Breast epithelium (tissue), 4 donors: Measurements from ENCODE around the gene CPXM1. TPM values are rescaled to one million over a fixed set of nuclear protein-coding genes. Genes with fewer than 3 reads are reported as not detected.
A peak's percentile ranks its signal among the peaks of the same experiment; 100 is the strongest.

Experiments used
- DNase-seq, 2 donors: peaks; one replicate each; pipeline ENCODE4 v3.0.0-alpha.2; 2019; ENCODE audit warnings: low spot score in 2 of 2
- H3K27ac ChIP-seq, 2 donors: fragments of 200-600 bp; sonication (generic) in 1 of 2; one replicate each; pipeline ENCODE4 v1.5.1; 2016 to 2019; ENCODE audit warnings: mild to moderate bottlenecking in 1 of 2
- H3K27me3 ChIP-seq, 2 donors: fragments of 200-600 bp; sonication (generic) in 1 of 2; one replicate each; pipeline versions ENCODE4 v1.5.1 to v1.6.0; 2017 to 2019; ENCODE audit warnings: control low read depth in 1 of 2, mild to moderate bottlenecking in 1 of 2
- H3K36me3 ChIP-seq: fragments of 200-600 bp; one replicate; pipeline ENCODE4 v1.5.1; 2019
- H3K4me1 ChIP-seq, 2 donors: fragments of 200-600 bp; sonication (generic); one replicate each; pipeline ENCODE4 v1.5.1; 2016 to 2019; ENCODE audit warnings: control low read depth in 1 of 2
- H3K4me3 ChIP-seq, 3 donors: fragments of 200-600 bp; sonication (generic); 1 replicate in 2 of 3; 2 replicates in 1 of 3; pipeline ENCODE4 v1.5.1; 2016 to 2019; ENCODE audit warnings: mild to moderate bottlenecking in 3 of 3, moderate library complexity in 2 of 3
- H3K9me3 ChIP-seq, 2 donors: fragments of 200-600 bp; sonication (generic) in 1 of 2; one replicate each; pipeline ENCODE4 v1.5.1; 2016 to 2019; ENCODE audit warnings: control low read depth in 1 of 2
- POLR2A ChIP-seq: fragments of 450-650 bp; IDR thresholded peaks from one replicate; pipeline ENCODE4 v1.6.1; 2016; ENCODE audit warnings: antibody characterized with exemption, mild to moderate bottlenecking, moderate library complexity
- POLR2AphosphoS5 ChIP-seq, 3 donors: sonication (generic); formaldehyde crosslinking; IDR thresholded peaks; one replicate each; pipeline ENCODE4 v1.6.1; 2017; ENCODE audit warnings: antibody characterized with exemption in 3 of 3
- intact Hi-C: fragments of 100-400 bp; cut with DNase I; formaldehyde crosslinking; loops from one replicate; pipeline ENCODE4 v1.15.1; 2023; ENCODE audit warnings: low total_unique reads
- total RNA-seq, 3 donors: library from RNA; depleted of rRNA; stranded (reverse); fragments of >200 nt; gene quantifications; one replicate each; pipeline ENCODE4 v1.1.0, GENCODE V29; 2016
- TF ChIP-seq, protein P1 (sequence below), 3 donors: fragments of 450-650 bp; IDR thresholded peaks; one replicate each; pipeline ENCODE4 v1.5.1; 2016 to 2017; ENCODE audit warnings: antibody characterized with exemption in 3 of 3, mild to moderate bottlenecking in 3 of 3, moderate library complexity in 3 of 3

CPXM1 gene
- total RNA-seq, 3 donors from 2014 or later: 23.1 to 45.4 (median 28.5) TPM

DNA sequence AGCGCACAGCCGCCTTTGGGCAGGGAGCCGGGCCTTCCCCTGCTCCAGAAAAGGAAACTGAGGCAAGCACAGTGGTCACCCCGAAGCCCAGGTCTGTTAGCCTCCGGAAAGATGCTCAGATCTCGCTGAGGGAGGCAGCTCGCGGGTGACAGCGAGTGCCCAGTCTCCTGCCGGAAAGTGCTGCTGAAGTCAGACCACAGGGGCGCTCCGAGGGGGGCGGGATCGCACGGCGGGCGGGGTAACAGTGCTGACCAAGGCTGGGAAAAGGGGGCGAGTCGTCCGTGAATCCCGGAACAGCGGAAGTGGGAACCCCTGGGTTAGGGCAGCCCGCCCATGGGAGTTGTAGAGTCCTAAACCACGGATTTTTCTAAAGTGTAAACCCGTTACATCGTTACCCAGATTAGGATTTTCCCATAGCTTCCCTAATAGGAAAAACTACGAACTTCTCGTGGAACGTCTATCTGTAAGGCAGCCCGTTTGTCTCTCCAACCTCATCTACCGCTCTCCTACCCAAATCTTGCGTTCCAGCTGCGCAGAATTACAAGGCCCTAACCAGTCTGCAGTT is 40.6 kb upstream of the CPXM1 start:
- H3K4me3 ChIP-seq: peak overlapping the region; percentile 73 to 89 (median 75)
- intact Hi-C loops: no loop called here

DNA sequence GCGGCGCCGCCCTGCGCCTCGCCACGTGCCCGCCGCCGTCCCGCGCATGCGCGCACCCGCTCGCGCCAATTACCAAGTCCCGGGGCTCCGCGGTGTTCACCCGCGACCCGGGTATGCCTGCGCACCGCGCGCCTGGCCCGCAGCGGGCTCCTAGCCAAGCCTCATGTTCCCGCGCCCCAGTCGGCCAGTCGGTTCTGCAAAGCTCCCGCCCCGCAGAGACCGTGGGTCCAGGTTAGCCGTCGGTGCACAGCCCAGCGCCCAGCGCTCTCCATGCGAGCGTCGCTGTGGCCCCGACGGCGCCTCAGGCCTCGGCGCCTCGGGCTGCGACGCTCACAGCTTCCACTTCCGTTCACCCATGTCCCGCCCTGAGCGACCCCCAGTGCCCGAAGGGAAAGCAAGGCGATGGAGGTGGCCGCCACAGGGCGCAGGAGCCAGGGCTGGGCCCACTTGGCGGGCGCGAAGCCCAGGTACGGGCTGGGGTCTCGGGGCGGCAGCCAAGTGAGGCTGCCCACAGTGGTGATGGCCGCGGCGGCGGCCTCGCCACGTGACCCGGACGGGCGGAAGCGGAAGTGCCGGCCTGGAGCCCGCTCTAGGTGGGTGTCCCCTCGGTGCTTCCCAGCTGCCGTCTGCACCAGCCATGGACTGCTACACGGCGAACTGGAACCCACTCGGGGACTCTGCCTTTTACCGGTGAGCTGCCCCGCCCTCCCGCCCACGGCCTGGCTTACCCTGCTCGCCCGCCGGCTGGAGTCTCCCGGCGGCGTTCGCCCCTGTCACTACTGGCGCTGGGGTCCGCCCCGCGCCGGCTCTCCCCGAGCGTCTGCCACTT is 39.9 kb upstream of the CPXM1 start, which contains the start of the genes PCED1A and VPS16:
PCED1A (minus strand) TSS at position 518 of the 829 bp plus-strand sequence. CDS start 743 bp downstream, outside the sequence.
VPS16 (plus strand) TSS at position 608 of the 829 bp plus-strand sequence; CDS start at position 638, 30 bp downstream.
- no peaks in the 10 kb centered on the region for H3K36me3 ChIP-seq
- peak within 1 kb of the TSS; percentile 91 to 94 for H3K27ac ChIP-seq
- no peaks in the 10 kb centered on the region for H3K9me3 ChIP-seq
- TF ChIP-seq, protein P1, sequence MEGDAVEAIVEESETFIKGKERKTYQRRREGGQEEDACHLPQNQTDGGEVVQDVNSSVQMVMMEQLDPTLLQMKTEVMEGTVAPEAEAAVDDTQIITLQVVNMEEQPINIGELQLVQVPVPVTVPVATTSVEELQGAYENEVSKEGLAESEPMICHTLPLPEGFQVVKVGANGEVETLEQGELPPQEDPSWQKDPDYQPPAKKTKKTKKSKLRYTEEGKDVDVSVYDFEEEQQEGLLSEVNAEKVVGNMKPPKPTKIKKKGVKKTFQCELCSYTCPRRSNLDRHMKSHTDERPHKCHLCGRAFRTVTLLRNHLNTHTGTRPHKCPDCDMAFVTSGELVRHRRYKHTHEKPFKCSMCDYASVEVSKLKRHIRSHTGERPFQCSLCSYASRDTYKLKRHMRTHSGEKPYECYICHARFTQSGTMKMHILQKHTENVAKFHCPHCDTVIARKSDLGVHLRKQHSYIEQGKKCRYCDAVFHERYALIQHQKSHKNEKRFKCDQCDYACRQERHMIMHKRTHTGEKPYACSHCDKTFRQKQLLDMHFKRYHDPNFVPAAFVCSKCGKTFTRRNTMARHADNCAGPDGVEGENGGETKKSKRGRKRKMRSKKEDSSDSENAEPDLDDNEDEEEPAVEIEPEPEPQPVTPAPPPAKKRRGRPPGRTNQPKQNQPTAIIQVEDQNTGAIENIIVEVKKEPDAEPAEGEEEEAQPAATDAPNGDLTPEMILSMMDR (IDR thresholded peaks at IDR 0.05): peak in 1 of 3 donors; percentile 8
- TF ChIP-seq POLR2AphosphoS5 (IDR thresholded peaks at IDR 0.05) (peak; percentile 67 to 82 (median 73)), POLR2A (no peak)
- peak; percentile 75 to 81 for DNase-seq
- peaks cover 0 to 4% of the 10 kb centered on the region in 2 donors for H3K4me1 ChIP-seq
- H3K4me3 ChIP-seq: peak within 1 kb of the TSS; percentile 73 to 89 (median 75)
- no peaks in the 10 kb centered on the region for H3K27me3 ChIP-seq
- intact Hi-C loops: no loop called here

More for the DNA sequence above, 40.6 kb upstream of the CPXM1 start:
- TF ChIP-seq, protein P1 (IDR thresholded peaks at IDR 0.05): no peak
- no peak for TF ChIP-seq POLR2AphosphoS5 (IDR thresholded peaks at IDR 0.05)
- no peak for TF ChIP-seq POLR2A
- no peaks in the 10 kb centered on the region for H3K9me3 ChIP-seq
- H3K36me3 ChIP-seq: no peaks in the 10 kb centered on the region
- H3K4me1 ChIP-seq: peaks cover 0 to 4% of the 10 kb centered on the region in 2 donors
- H3K27me3 ChIP-seq: no peaks in the 10 kb centered on the region
- peak overlapping the region; percentile 91 to 94 for H3K27ac ChIP-seq
- DNase-seq: no peak

DNA sequence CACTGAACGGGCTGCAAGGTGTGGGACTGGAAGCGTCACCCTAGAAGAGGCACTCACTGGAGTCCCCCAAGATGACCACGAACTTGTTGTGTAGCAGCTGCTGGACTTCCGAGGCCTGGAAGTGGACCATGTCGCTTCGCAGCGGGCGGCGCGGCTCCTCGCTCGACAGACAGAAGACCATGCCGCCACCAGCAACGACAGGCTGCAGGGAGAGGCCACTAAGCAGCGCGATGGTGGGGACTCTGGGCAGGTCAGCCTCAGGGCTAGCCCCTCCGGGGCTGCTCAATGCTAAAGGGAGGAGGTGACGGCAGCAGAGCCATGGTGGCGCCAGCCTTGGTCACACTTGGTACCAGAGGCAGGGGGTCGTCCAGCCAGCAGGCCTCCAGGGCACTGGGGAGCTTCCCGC is 39.3 kb upstream of the CPXM1 start:
- Histone ChIP-seq H3K4me3 (peak overlapping the region; percentile 73 to 89 (median 75)), H3K36me3 (no peaks in the 10 kb centered on the region), H3K9me3 (no peaks in the 10 kb centered on the region), H3K27me3 (no peaks in the 10 kb centered on the region), H3K4me1 (peaks cover 0 to 4% of the 10 kb centered on the region in 2 donors), H3K27ac (peak overlapping the region; percentile 91 to 94)
- TF ChIP-seq, protein P1 (IDR thresholded peaks at IDR 0.05): no peak
- peak in 1 of 3 donors; percentile 6 for TF ChIP-seq POLR2AphosphoS5 (IDR thresholded peaks at IDR 0.05)
- intact Hi-C loops: no loop called here
- no peak for DNase-seq

DNA sequence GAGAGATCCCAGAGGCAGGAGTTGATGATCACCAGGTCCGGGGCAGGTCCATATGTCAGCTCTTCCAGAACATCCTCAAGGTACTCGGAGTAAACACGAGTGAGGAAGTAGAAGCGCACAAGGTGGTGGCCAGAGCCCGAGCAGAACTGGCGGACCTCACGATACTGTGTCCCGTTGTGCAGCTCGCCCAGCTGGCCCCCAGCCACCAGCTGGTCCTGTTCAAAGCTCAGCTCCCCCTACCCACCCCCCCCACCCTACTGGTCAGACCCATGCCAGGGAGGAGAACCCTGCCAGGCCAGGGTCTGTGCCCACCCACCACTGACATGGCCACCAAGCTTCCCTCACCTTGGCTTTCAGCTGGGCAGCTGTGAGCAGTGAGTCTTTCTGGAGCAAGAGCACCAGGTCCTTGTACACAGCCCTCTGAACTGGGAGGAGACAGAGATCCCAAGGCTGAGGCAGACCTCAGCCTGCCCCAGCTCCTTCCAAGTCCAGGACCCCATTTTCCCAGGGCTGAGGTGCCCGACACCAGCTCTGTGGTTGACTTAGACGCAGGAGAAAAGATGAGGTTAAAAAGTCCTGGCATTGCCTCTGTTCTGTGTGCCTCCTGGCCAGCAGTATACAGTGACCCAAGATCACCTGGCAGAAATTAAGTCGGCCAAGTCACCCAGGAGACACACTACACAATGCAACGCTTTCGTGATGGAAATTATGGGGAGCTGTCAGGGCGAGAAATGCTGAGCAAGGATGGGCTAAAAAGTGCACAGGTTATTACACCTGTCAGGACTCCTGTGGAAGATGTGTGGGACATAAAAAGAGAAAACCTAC is 38.6 kb upstream of the CPXM1 start:
- Histone ChIP-seq H3K27ac (no peak overlapping the region), H3K4me3 (peak overlapping the region in 1 of 3 donors; percentile 89), H3K36me3 (no peaks in the 10 kb centered on the region), H3K4me1 (peaks cover 0 to 4% of the 10 kb centered on the region in 2 donors), H3K27me3 (no peaks in the 10 kb centered on the region), H3K9me3 (no peaks in the 10 kb centered on the region)
- intact Hi-C loops: no loop called here
- no peak for TF ChIP-seq POLR2AphosphoS5 (IDR thresholded peaks at IDR 0.05)
- TF ChIP-seq POLR2A: no peak
- TF ChIP-seq, protein P1 (IDR thresholded peaks at IDR 0.05): no peak
- no peak for DNase-seq
